Muscle of arm (tissue), 12 donors: ENCODE data around the gene F2. TPM values are rescaled to one million over a fixed set of nuclear protein-coding genes. Genes with fewer than 3 reads are reported as not detected.

ENCODE experiments used
- DNase-seq: peaks from one replicate; pipeline ENCODE4 v3.0.0-alpha.2; 2013
- polyA plus RNA-seq, 12 donors: library from polyadenylated mRNA; unstranded; fragments of 120-200 nt; gene quantifications; one replicate each; pipeline ENCODE4 v1.2.1, GENCODE V29; 2013; ENCODE audit not compliant: insufficient read length in 12 of 12

Gene F2
- polyA plus RNA-seq, 12 donors = 0.09 to 3.3 (median 0.28) TPM; not detected in 5

DNA sequence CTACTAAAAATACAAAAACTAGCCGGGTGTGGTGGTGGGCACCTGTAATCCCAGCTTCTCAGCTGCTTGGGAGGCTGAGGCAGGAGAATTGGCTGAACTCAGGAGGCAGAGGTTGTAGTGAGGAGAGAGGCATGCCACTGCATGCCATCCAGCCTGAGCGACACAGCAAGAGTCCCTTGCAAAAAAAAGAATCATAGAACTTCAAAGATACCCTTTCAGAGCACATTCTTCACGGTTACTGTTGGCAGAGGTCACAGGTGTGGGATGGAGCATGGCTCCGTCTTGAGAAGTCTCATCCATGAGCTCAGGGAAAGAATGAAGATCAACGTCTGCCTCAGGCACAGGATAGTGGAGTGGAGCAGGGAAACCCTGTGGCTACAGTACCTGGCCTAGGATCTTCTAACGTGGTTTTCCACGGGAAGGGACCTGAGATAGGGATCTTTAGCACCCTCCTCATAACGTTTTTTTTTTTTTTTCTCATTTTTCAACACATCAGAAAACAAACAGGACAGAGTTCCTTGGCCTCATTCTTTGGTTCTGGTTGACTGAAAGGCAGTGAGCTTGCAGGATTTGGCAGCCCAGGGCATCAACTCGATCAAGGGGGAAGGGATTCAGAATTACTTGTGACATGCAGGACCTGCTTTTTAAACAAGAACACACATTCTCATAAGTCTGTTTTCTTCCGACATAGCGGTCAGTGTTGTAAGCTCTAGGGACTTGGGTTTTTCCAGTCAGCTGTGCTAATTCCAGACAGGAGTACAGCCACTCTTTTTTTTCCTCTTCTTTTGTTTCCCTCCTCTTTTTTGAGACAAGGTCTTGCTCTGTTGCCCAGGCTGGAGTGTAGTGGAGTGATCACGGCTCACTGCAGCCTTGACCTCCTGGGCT is 22.8 kb downstream of the F2 start:
- no peak for DNase-seq

DNA sequence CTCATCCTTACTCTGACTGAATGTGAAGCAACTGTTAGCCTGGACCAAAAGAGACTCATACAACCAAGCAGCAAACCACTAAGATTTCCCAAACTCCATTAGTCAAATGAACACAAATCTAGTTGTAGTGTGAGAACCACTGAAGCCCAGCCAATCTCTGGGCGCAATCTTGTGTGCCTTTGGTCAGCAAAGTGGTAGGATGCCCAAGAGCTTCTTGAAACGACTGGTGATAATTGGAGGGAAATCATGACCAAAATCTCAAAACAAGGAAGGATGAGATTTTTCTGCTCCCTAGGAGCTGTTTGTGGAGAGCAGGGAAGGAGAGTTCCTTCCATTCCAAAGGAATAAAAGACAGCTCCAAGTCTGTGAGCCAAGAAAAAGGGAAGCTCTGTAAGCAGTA is 24.0 kb downstream of the F2 start:
- DNase-seq = no peak

DNA sequence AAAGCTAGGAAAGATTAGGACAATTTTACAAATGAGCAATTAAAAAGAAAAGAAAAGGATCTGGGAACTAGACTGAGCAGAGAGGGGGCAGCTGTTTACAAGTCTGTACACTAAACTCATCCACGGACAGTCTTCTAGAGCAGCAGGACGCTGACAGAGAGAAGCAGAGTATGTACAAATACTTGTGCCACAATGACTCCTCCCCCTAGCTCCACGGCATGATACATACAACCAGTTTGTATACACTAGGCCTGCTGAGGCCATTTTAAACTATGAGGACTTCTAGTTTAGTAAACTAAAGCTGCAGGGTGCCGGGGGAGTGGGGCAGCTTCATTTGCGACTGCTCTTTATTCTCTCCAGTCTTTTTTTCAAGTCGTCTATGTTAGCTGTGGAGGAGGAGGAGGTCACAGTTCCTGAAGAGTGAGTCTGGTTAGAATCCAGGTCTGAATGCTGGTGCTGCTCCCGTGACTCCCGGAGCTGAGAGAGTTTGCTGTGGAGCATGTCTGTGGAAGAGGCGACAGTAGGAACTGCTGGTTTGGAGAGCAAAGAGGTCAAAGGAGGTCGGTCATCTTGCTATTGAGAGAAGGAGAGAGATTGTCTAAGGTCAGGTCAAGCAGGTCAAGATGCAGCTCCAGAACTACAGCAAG is 24.8 kb downstream of the F2 start:
- DNase-seq = no peak

DNA sequence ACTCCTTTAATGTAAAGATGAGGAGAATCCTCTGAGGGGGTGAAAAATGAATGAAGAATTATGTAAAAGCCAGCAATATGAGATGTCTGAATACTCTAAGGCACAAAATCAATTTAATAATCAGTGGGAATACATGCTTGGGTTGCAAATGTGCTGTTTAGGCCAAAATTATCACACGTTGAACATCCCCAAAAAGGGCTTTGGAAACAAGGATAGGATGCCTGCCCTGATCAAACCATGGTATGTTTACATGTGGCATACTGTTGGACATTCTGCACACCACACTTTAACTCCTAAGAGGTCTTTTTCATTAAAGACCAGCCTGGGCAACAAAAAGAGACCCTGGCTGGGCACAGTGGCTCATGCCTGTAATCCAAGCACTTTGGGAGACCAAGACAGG is 26.3 kb downstream of the F2 start:
- no peak for DNase-seq

DNA sequence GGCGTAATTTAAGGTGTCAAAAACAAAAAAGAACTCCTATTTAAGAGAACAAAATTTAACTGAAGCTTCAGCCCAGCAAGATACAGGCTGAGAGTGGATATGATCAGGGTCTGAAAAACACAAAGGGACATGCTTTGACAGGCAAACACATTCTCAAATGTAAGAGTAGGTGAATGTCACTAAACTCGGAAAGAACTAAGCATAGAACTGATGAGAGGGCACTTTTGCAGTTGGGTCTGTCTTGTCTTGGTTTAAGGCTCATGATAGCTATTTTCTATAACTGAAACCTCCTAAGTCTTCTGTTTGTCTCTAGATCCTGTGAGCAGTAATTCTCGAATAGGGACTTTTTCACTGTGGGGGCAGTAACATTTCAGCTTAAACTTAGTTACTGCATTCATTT is 27.0 kb downstream of the F2 start:
- no peak for DNase-seq

DNA sequence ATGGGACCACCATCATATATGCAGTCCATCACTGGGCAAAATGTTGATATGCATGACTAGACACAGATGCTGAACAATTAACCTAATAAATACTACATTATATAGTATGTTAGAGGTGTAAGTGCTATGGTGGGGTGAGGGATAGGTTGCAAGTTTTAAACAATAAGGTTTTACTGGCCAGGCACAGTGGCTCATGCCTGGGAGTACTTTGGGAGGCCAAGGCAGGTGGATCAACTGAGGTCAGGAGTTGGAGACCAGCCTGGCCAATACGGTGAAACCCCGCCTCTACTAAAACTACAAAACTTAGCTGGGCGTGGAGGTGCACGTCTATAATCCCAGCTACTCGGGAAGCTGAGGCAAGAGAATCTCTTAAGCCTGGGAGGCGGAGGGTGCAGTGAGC is 28.1 kb downstream of the F2 start:
- no peak for DNase-seq

DNA sequence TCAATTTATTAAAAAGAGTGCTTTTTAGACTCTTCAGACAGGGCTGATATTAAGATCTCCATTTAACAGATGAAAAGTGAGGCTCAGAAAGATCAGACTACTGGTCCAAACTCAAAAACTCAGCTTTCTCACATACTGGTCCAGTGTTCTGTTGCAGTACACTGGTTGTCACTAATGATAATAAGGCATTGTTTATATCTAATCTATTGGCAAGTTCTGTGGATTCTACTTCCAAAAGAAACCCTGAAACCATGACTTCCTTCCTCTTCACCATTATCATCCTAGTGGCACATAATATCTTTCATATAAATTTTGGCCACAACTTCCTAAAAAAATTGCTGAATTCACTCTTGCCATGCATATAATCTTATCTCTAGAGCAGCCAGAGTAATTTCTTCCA is 36.9 kb downstream of the F2 start:
- DNase-seq = no peak

DNA sequence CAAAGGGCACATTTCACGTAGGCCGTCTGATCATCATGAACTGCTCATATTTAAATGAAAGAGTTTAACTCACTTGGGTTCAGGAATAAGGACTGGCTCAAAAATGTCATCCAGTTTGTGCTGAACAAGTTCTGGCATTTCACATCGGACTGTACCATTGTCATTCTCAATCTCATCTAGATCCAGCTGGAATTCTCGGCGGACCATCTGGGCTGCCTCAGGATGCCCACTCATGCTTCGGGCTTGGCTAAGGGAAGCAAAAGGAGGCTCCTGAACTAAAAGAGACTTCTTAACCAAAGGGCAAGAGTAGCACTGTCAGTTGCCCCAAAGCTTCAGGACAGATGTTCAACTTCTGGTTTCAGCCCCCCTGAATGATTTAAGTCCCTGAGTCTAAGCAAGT is 40.2 kb downstream of the F2 start:
- no peak for DNase-seq

- no peak for DNase-seq
Measured at GRCh38 chr11:46760429-46761128, 41.6 kb downstream of the F2 start.

- DNase-seq = no peak
Measured at GRCh38 chr11:46761807-46762206, 42.8 kb downstream of the F2 start.

GRCh38 chr11:46762248-46762647 is 43.2 kb downstream of the F2 start:
- no peak for DNase-seq

DNA sequence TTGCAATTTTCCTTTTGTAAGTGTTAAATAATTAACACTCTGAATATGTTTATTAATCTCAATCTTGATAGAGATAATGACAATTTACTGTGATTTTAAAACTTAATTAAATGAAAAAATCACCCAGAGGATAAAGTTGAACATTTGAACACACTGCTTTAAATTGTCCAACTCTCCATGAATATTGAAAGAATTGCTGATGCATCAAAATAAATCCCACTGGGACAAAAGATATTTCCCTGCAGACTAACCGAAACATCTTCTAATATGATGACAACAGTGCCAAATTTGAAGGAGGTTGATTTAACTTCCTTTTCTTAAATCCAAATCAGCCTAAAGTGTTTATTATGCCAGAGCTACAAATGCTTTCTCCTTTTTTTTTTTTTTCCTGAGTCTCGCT is 47.6 kb downstream of the F2 start:
- no peak for DNase-seq

DNA sequence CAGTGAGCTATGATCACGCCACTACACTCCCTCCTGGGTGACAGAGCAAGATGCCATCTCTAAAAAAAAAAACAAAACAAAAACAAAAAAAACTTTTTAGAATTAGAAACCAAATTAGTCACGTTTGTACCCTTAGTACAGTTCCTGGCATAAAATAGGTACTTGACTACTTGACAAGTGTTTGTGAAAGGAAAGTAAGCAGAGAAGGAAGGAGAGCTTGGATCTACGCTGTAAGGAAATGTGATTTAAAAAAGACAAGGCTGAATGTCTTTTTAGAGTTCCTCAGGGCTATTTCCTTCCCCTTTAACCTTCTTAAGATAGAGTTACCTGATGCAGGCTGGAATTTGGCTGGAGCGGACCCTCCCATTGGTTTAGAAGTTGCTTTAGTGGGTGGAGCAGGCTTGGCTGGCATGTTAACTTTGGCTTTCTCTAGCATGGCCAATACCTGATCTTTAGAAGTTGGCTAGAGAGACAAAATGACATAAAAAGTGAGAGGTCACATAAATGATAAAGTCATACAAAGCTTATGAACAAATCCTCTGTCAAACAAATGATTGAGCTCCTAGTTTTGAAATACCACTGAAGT is 50.7 kb downstream of the F2 start:
- no peak for DNase-seq

DNA sequence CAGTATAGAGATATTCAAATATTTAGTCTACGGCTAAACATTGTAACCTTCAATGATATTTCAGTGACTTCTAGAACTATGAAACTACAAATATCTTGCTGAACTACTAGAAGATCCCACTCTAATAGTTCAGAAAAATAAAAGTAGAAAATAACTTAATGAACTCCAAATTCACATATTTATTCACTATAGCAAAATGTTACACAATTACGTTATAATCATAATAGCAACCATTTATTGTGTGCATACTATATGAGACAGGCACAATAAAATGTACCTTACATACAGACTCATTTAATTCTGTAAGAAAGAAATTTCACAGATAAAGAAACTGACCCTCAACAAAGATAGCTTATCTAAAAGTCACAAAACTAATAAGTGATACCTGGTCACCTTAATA is 57.9 kb downstream of the F2 start:
- no peak for DNase-seq

- no peak for DNase-seq
Measured at GRCh38 chr11:46778416-46778815, 59.4 kb downstream of the F2 start.

Other genes with a start within 250 kb of the F2 start
- gene AMBRA1, start 125.2 kb upstream of the F2 start, polyA plus RNA-seq = 10 to 100 TPM in 11 of 12 donors, not detected in 1; 10.8 to 20.0 (median 11.9) TPM
- gene HARBI1, start 102.0 kb upstream of the F2 start, polyA plus RNA-seq = 1 to 10 TPM in 10 of 12 donors, not detected in 2; 1.9 to 4.1 (median 3.1) TPM
- gene ATG13, start 101.7 kb upstream of the F2 start, polyA plus RNA-seq = 10 to 100 TPM in 11 of 12 donors, not detected in 1; 21.5 to 47.2 (median 35.9) TPM
- gene ARHGAP1, start 18.6 kb upstream of the F2 start, polyA plus RNA-seq = 10 to 100 TPM in 11 of 12 donors, not detected in 1; 30.1 to 60.0 (median 37.7) TPM
- 10 to 100 TPM in 2 of 12 donors, 1 to 10 TPM in 9, not detected in 1; 5.1 to 14.1 (median 6.6) TPM for gene ZNF408, start 18.2 kb upstream of the F2 start, polyA plus RNA-seq
- gene CKAP5, start 127.1 kb downstream of the F2 start, polyA plus RNA-seq = 10 to 100 TPM in 11 of 12 donors, not detected in 1; 45.9 to 94.4 (median 61.2) TPM
- 10 to 100 TPM in 11 of 12 donors, not detected in 1; 20.6 to 54.2 (median 26.6) TPM for gene LRP4, start 199.3 kb downstream of the F2 start, polyA plus RNA-seq
- gene CSTPP1, start 217.5 kb downstream of the F2 start, polyA plus RNA-seq = 10 to 100 TPM in 11 of 12 donors, not detected in 1; 18.6 to 33.6 (median 21.6) TPM